GM12878 (cell line): ENCODE results near the gene TSFM. TPM values are rescaled to one million over a fixed set of nuclear protein-coding genes. Genes with fewer than 3 reads are reported as not detected.
A peak's percentile ranks its signal among the peaks of the same experiment; 100 is the strongest.

Experiments used
- microRNA counts: library from miRNA; unstranded; fragments of <30 nt; microRNA quantifications from one replicate; lab custom pipeline; 2016
- microRNA-seq: library from miRNA; unstranded; fragments of <30 nt; microRNA quantifications from one replicate; pipeline ENCODE4, GENCODE V29; 2018
- polyA plus RNA-seq, 11 experiments: library from polyadenylated mRNA; depleted of rRNA in 4 of 11; unstranded in 6 of 11; stranded (reverse) in 5 of 11; fragments of >200 nt; fragmentation: Nextera tagmentation in 4 of 11; fragmentation: Illumina TruSeq in 1 of 11; extraction: Ambion mirVana in 4 of 11; extraction: Trizol in 1 of 11; gene quantifications; 1 replicate in 1 of 11; 2 replicates in 10 of 11; pipeline versions ENCODE4 v1.2.1 to v1.2.3, GENCODE V29; 2011 to 2016; ENCODE audit warnings: inconsistent platforms in 2 of 11, missing spikeins in 2 of 11, low read depth in 1 of 11
- small RNA-seq: library from RNA; depleted of rRNA; stranded (forward); fragments of <200 nt; gene quantifications from one replicate; pipeline ENCODE3, GENCODE V24; 2014
- total RNA-seq, 4 experiments: library from RNA; depleted of rRNA in 3 of 4; stranded (reverse); fragments of >200 nt in 3 of 4; fragmentation: Illumina TruSeq in 1 of 4; extraction: Trizol in 1 of 4; gene quantifications; 2 replicates each; pipeline versions ENCODE4 v1.2.1 to v1.2.3, GENCODE V29; 2013 to 2021
- TF ChIP-seq, protein P1 (sequence below): fragments of 450-650 bp; IDR thresholded peaks from 2 replicates; pipeline ENCODE4 v1.6.1; 2017; ENCODE audit warnings: mild to moderate bottlenecking, moderate library complexity

TSFM gene
- total and polyA plus RNA-seq, 10 of the 15 experiments (the other 5 are each of a cell fraction or from before 2014, with no cell fraction given), result 36.7 to 132 (median 45.6) TPM

- TF ChIP-seq, protein P1, sequence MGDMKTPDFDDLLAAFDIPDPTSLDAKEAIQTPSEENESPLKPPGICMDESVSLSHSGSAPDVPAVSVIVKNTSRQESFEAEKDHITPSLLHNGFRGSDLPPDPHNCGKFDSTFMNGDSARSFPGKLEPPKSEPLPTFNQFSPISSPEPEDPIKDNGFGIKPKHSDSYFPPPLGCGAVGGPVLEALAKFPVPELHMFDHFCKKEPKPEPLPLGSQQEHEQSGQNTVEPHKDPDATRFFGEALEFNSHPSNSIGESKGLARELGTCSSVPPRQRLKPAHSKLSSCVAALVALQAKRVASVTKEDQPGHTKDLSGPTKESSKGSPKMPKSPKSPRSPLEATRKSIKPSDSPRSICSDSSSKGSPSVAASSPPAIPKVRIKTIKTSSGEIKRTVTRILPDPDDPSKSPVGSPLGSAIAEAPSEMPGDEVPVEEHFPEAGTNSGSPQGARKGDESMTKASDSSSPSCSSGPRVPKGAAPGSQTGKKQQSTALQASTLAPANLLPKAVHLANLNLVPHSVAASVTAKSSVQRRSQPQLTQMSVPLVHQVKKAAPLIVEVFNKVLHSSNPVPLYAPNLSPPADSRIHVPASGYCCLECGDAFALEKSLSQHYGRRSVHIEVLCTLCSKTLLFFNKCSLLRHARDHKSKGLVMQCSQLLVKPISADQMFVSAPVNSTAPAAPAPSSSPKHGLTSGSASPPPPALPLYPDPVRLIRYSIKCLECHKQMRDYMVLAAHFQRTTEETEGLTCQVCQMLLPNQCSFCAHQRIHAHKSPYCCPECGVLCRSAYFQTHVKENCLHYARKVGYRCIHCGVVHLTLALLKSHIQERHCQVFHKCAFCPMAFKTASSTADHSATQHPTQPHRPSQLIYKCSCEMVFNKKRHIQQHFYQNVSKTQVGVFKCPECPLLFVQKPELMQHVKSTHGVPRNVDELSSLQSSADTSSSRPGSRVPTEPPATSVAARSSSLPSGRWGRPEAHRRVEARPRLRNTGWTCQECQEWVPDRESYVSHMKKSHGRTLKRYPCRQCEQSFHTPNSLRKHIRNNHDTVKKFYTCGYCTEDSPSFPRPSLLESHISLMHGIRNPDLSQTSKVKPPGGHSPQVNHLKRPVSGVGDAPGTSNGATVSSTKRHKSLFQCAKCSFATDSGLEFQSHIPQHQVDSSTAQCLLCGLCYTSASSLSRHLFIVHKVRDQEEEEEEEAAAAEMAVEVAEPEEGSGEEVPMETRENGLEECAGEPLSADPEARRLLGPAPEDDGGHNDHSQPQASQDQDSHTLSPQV, result no peak
These were observed 64.2 kb downstream of the TSFM start, which contains the start of gene CTDSP2 (continued) for GRCh38 chr12:57846577-57847319.

MicroRNAs within 50 kb of the gene (microRNA counts, 767-probe panel; counts per million panel counts)
- microRNA hsa-miR-26a-5p (lab: Ali Mortazavi, UCI), result 3,374 counts per million, percentile 91 among the panel's probes with 10 or more counts

Small RNA genes lying within 50 kb of the gene (microRNA-seq; reads per million reads assigned to microRNA genes)
- gene MIR26A2, result 59.1 reads per million, percentile 69 among the genes with 10 or more reads in this experiment
- not detected for gene MIR6759

Small RNA genes lying within 50 kb of the gene (small RNA-seq; reads per million reads assigned to genes)
- gene MIR26A2 (4.8 reads per million, percentile 87 among the genes with 10 or more reads in this experiment), gene RNU6-1083P (not detected)

Other genes with a start within 250 kb of the TSFM start
Only the 7 nearest of the 17 such genes appear.
- gene TSPAN31, start 37.7 kb upstream of the TSFM start, total RNA-seq (2014; rRNA removed), result 24.8 and 32.7 TPM in 2 replicates
- gene TSPAN31, start 37.7 kb upstream of the TSFM start, total RNA-seq (2014; rRNA removed; fragmentation: Illumina TruSeq; extraction: Trizol), result 18.8 and 21.7 TPM in 2 replicates
- 11.8 and 13.8 TPM in 2 replicates for gene TSPAN31, start 37.7 kb upstream of the TSFM start, total RNA-seq (2021)
- gene TSPAN31, start 37.7 kb upstream of the TSFM start, polyA plus RNA-seq (2011; rRNA removed), result 32.2 and 40.4 TPM in 2 replicates
- gene TSPAN31, start 37.7 kb upstream of the TSFM start, polyA plus RNA-seq (2014; fragmentation: Illumina TruSeq; extraction: Trizol), result 24.7 and 27.0 TPM in 2 replicates
- 10 to 100 TPM; 23.4 to 25.1 TPM for gene TSPAN31, start 37.7 kb upstream of the TSFM start, polyA plus RNA-seq (2014; fragmentation: Nextera tagmentation; extraction: Ambion mirVana)
- gene TSPAN31, start 37.7 kb upstream of the TSFM start, polyA plus RNA-seq (2014; rRNA removed), result 19.0 and 20.8 TPM in 2 replicates
- 10 to 100 TPM; 27.7 to 30.0 TPM for gene TSPAN31, start 37.7 kb upstream of the TSFM start, polyA plus RNA-seq (2016; fragmentation: Nextera tagmentation; extraction: Ambion mirVana)
- 201 and 202 TPM in 2 replicates for gene CDK4, start 30.5 kb upstream of the TSFM start, total RNA-seq (2014; rRNA removed)
- 116 and 120 TPM in 2 replicates for gene CDK4, start 30.5 kb upstream of the TSFM start, total RNA-seq (2014; rRNA removed; fragmentation: Illumina TruSeq; extraction: Trizol)
- 189 TPM in 2 replicates for gene CDK4, start 30.5 kb upstream of the TSFM start, total RNA-seq (2021)
- gene CDK4, start 30.5 kb upstream of the TSFM start, polyA plus RNA-seq (2011; rRNA removed), result 155 and 251 TPM in 2 replicates
- gene CDK4, start 30.5 kb upstream of the TSFM start, polyA plus RNA-seq (2014; fragmentation: Illumina TruSeq; extraction: Trizol), result 213 and 240 TPM in 2 replicates
- gene CDK4, start 30.5 kb upstream of the TSFM start, polyA plus RNA-seq (2014; fragmentation: Nextera tagmentation; extraction: Ambion mirVana), result 10 to 100 TPM; 26.1 to 45.7 TPM
- gene CDK4, start 30.5 kb upstream of the TSFM start, polyA plus RNA-seq (2014; rRNA removed), result 237 and 311 TPM in 2 replicates
- 100 to 1,000 TPM; 344 to 385 TPM for gene CDK4, start 30.5 kb upstream of the TSFM start, polyA plus RNA-seq (2016; fragmentation: Nextera tagmentation; extraction: Ambion mirVana)
- gene MARCHF9, start 27.7 kb upstream of the TSFM start, total RNA-seq (2014; rRNA removed), result 15.6 and 17.6 TPM in 2 replicates
- 10.3 and 10.4 TPM in 2 replicates for gene MARCHF9, start 27.7 kb upstream of the TSFM start, total RNA-seq (2014; rRNA removed; fragmentation: Illumina TruSeq; extraction: Trizol)
- gene MARCHF9, start 27.7 kb upstream of the TSFM start, total RNA-seq (2021), result 25.5 and 26.7 TPM in 2 replicates
- 11.1 and 16.6 TPM in 2 replicates for gene MARCHF9, start 27.7 kb upstream of the TSFM start, polyA plus RNA-seq (2011; rRNA removed)
- 17.9 and 20.6 TPM in 2 replicates for gene MARCHF9, start 27.7 kb upstream of the TSFM start, polyA plus RNA-seq (2014; fragmentation: Illumina TruSeq; extraction: Trizol)
- gene MARCHF9, start 27.7 kb upstream of the TSFM start, polyA plus RNA-seq (2014; fragmentation: Nextera tagmentation; extraction: Ambion mirVana), result 1 to 10 TPM; 2.4 to 5.1 TPM
- 29.3 and 32.3 TPM in 2 replicates for gene MARCHF9, start 27.7 kb upstream of the TSFM start, polyA plus RNA-seq (2014; rRNA removed)
- gene MARCHF9, start 27.7 kb upstream of the TSFM start, polyA plus RNA-seq (2016; fragmentation: Nextera tagmentation; extraction: Ambion mirVana), result 1 to 10 TPM; 3.3 to 4.0 TPM
- gene CYP27B1, start 15.7 kb upstream of the TSFM start, total RNA-seq (2014; rRNA removed), result 0.79 and 0.87 TPM in 2 replicates
- gene CYP27B1, start 15.7 kb upstream of the TSFM start, total RNA-seq (2014; rRNA removed; fragmentation: Illumina TruSeq; extraction: Trizol), result 0.41 and 0.72 TPM in 2 replicates
- gene CYP27B1, start 15.7 kb upstream of the TSFM start, total RNA-seq (2021), result 1.0 and 2.7 TPM in 2 replicates
- gene CYP27B1, start 15.7 kb upstream of the TSFM start, polyA plus RNA-seq (2011; rRNA removed), result 1.8 and 2.0 TPM in 2 replicates
- gene CYP27B1, start 15.7 kb upstream of the TSFM start, polyA plus RNA-seq (2014; fragmentation: Illumina TruSeq; extraction: Trizol), result 0.57 and 1.2 TPM in 2 replicates
- gene CYP27B1, start 15.7 kb upstream of the TSFM start, polyA plus RNA-seq (2014; fragmentation: Nextera tagmentation; extraction: Ambion mirVana), result under 1 TPM; 0.10 to 0.35 TPM
- 1.8 and 1.9 TPM in 2 replicates for gene CYP27B1, start 15.7 kb upstream of the TSFM start, polyA plus RNA-seq (2014; rRNA removed)
- 1 to 10 TPM in 1 of 2 experiments, under 1 TPM in 1; 0.95 to 1.3 TPM for gene CYP27B1, start 15.7 kb upstream of the TSFM start, polyA plus RNA-seq (2016; fragmentation: Nextera tagmentation; extraction: Ambion mirVana)
- gene METTL1, start 10.7 kb upstream of the TSFM start, total RNA-seq (2014; rRNA removed), result 25.5 and 28.2 TPM in 2 replicates
- 8.5 and 11.3 TPM in 2 replicates for gene METTL1, start 10.7 kb upstream of the TSFM start, total RNA-seq (2014; rRNA removed; fragmentation: Illumina TruSeq; extraction: Trizol)
- gene METTL1, start 10.7 kb upstream of the TSFM start, total RNA-seq (2021), result 29.7 and 32.7 TPM in 2 replicates
- 19.4 and 31.4 TPM in 2 replicates for gene METTL1, start 10.7 kb upstream of the TSFM start, polyA plus RNA-seq (2011; rRNA removed)
- gene METTL1, start 10.7 kb upstream of the TSFM start, polyA plus RNA-seq (2014; fragmentation: Illumina TruSeq; extraction: Trizol), result 26.7 and 29.7 TPM in 2 replicates
- 10 to 100 TPM; 38.5 to 41.9 TPM for gene METTL1, start 10.7 kb upstream of the TSFM start, polyA plus RNA-seq (2014; fragmentation: Nextera tagmentation; extraction: Ambion mirVana)
- gene METTL1, start 10.7 kb upstream of the TSFM start, polyA plus RNA-seq (2014; rRNA removed), result 28.6 and 33.0 TPM in 2 replicates
- gene METTL1, start 10.7 kb upstream of the TSFM start, polyA plus RNA-seq (2016; fragmentation: Nextera tagmentation; extraction: Ambion mirVana), result 10 to 100 TPM; 40.1 to 44.3 TPM
- gene EEF1AKMT3, start 10.2 kb upstream of the TSFM start, total RNA-seq (2014; rRNA removed), result 1.9 and 2.3 TPM in 2 replicates
- gene EEF1AKMT3, start 10.2 kb upstream of the TSFM start, total RNA-seq (2014; rRNA removed; fragmentation: Illumina TruSeq; extraction: Trizol), result 2.8 and 2.9 TPM in 2 replicates
- 4.2 and 4.8 TPM in 2 replicates for gene EEF1AKMT3, start 10.2 kb upstream of the TSFM start, total RNA-seq (2021)
- gene EEF1AKMT3, start 10.2 kb upstream of the TSFM start, polyA plus RNA-seq (2011; rRNA removed), result 8.2 and 8.8 TPM in 2 replicates
- gene EEF1AKMT3, start 10.2 kb upstream of the TSFM start, polyA plus RNA-seq (2014; fragmentation: Illumina TruSeq; extraction: Trizol), result 3.6 and 4.9 TPM in 2 replicates
- 1 to 10 TPM; 1.2 to 3.1 TPM for gene EEF1AKMT3, start 10.2 kb upstream of the TSFM start, polyA plus RNA-seq (2014; fragmentation: Nextera tagmentation; extraction: Ambion mirVana)
- gene EEF1AKMT3, start 10.2 kb upstream of the TSFM start, polyA plus RNA-seq (2014; rRNA removed), result 3.6 and 4.2 TPM in 2 replicates
- 1 to 10 TPM; 3.5 to 3.8 TPM for gene EEF1AKMT3, start 10.2 kb upstream of the TSFM start, polyA plus RNA-seq (2016; fragmentation: Nextera tagmentation; extraction: Ambion mirVana)
- gene AVIL, start 35.9 kb downstream of the TSFM start, total RNA-seq (2014; rRNA removed), result 0.71 and 0.79 TPM in 2 replicates
- 0.85 and 0.97 TPM in 2 replicates for gene AVIL, start 35.9 kb downstream of the TSFM start, total RNA-seq (2014; rRNA removed; fragmentation: Illumina TruSeq; extraction: Trizol)
- 0.48 and 1.1 TPM in 2 replicates for gene AVIL, start 35.9 kb downstream of the TSFM start, total RNA-seq (2021)
- 0.42 and 0.49 TPM in 2 replicates for gene AVIL, start 35.9 kb downstream of the TSFM start, polyA plus RNA-seq (2011; rRNA removed)
- gene AVIL, start 35.9 kb downstream of the TSFM start, polyA plus RNA-seq (2014; fragmentation: Illumina TruSeq; extraction: Trizol), result 0.93 and 1.5 TPM in 2 replicates
- gene AVIL, start 35.9 kb downstream of the TSFM start, polyA plus RNA-seq (2014; fragmentation: Nextera tagmentation; extraction: Ambion mirVana), result under 1 TPM; 0.53 to 0.68 TPM
- 0.76 and 1.5 TPM in 2 replicates for gene AVIL, start 35.9 kb downstream of the TSFM start, polyA plus RNA-seq (2014; rRNA removed)
- gene AVIL, start 35.9 kb downstream of the TSFM start, polyA plus RNA-seq (2016; fragmentation: Nextera tagmentation; extraction: Ambion mirVana), result under 1 TPM; 0.83 to 0.84 TPM